ENCODE measurements around the gene CPPED1. TPM values are rescaled to one million over a fixed set of nuclear protein-coding genes. Genes with fewer than 3 reads are reported as not detected.

CPPED1 gene
- total and polyA plus RNA-seq, 3 donors from 2014 or later, result 34.3 to 84.3 (median 67.5) TPM

- Histone ChIP-seq H3K27ac (no peak overlapping the region), H3K36me3 (ENCODE audit: low read depth, missing control alignments) (no peaks in the 10 kb centered on the region), H3K4me3 (no peak overlapping the region), H3K4me1 (peaks cover 5% of the 10 kb centered on the region), H3K27me3 (no peaks in the 10 kb centered on the region), H3K9me3 (no peaks in the 10 kb centered on the region)
- no peak for TF ChIP-seq POLR2A (IDR thresholded peaks at IDR 0.05)
- no peak for TF ChIP-seq CTCF (IDR thresholded peaks at IDR 0.05)
- no peak for DNase-seq
- WGBS, 2 donors, result 91 to 93% methylated on average over 12 of the region's 12 CpGs
- intact Hi-C loops (cut with DNase I; ENCODE audit: low total_unique reads), result no loop called here
Measured at GRCh38 chr16:12760819-12761611, 42.7 kb downstream of the CPPED1 start.

GRCh38 chr16:12758670-12759558 is 44.8 kb downstream of the CPPED1 start:
- Histone ChIP-seq H3K4me1 (peaks cover 5% of the 10 kb centered on the region), H3K27ac (no peak overlapping the region), H3K36me3 (ENCODE audit: low read depth, missing control alignments) (no peaks in the 10 kb centered on the region), H3K27me3 (no peaks in the 10 kb centered on the region), H3K4me3 (no peak overlapping the region), H3K9me3 (no peaks in the 10 kb centered on the region)
- TF ChIP-seq POLR2A (IDR thresholded peaks at IDR 0.05) (no peak), CTCF (IDR thresholded peaks at IDR 0.05) (no peak)
- no peak for DNase-seq
- WGBS, 2 donors, result 89 to 90% methylated on average over 8 to 9 of the region's 9 CpGs
- intact Hi-C loops (cut with DNase I; ENCODE audit: low total_unique reads), result no loop called here

GRCh38 chr16:12758031-12758669 is 45.5 kb downstream of the CPPED1 start:
- H3K27me3 ChIP-seq, result no peaks in the 10 kb centered on the region
- H3K4me3 ChIP-seq, result no peak overlapping the region
- peaks cover 5% of the 10 kb centered on the region for H3K4me1 ChIP-seq
- WGBS, 2 donors, result 70 to 74% methylated on average over 5 of the region's 5 CpGs
- peak; percentile 28 for DNase-seq
- TF ChIP-seq POLR2A (IDR thresholded peaks at IDR 0.05) (no peak), CTCF (IDR thresholded peaks at IDR 0.05) (no peak)
- H3K9me3 ChIP-seq, result no peaks in the 10 kb centered on the region
- H3K36me3 ChIP-seq (ENCODE audit: low read depth, missing control alignments), result no peaks in the 10 kb centered on the region
- no peak overlapping the region for H3K27ac ChIP-seq
- intact Hi-C loops (cut with DNase I; ENCODE audit: low total_unique reads), result no loop called here

GRCh38 chr16:12757546-12757945 is 46.1 kb downstream of the CPPED1 start:
- TF ChIP-seq CTCF (IDR thresholded peaks at IDR 0.05) (no peak), POLR2A (IDR thresholded peaks at IDR 0.05) (no peak)
- no peak overlapping the region for H3K27ac ChIP-seq
- H3K4me1 ChIP-seq, result peaks cover 5% of the 10 kb centered on the region
- H3K27me3 ChIP-seq, result no peaks in the 10 kb centered on the region
- DNase-seq, result no peak
- intact Hi-C loops (cut with DNase I; ENCODE audit: low total_unique reads), result no loop called here
- H3K36me3 ChIP-seq (ENCODE audit: low read depth, missing control alignments), result no peaks in the 10 kb centered on the region
- no peak overlapping the region for H3K4me3 ChIP-seq
- 62 to 76% methylated on average over 7 of the region's 7 CpGs for WGBS, 2 donors
- H3K9me3 ChIP-seq, result no peaks in the 10 kb centered on the region
